GM15510 (cell line): Measurements from ENCODE around the gene CCDC112.

ENCODE experiments used
- POLR2A ChIP-seq: IDR thresholded peaks from 3 replicates; pipeline ENCODE4 v1.6.1; 2011; ENCODE audit warnings: borderline replicate concordance; ENCODE audit not compliant: insufficient read length; ENCODE audit errors: extremely low read depth

CCDC112 gene

DNA sequence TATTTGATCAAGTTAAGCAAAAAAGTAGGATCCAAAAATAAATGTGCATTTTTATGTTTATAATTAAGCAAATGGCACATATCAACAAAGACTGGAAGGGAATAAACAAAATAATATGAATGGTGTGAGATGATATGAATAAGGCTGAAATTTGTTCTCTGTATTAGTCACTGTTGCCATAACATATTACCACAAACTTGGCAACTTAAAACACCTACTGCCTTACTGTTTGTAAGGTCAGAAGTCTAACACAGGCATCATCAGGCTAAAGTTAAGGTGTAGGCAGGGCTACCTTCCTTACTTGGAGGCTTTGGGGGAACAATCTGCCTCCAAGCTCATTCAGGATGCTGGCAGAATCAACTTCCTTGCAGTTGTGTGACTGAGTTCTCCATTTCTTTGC lies 53.0 kb downstream of the CCDC112 start:
- no peak for TF ChIP-seq POLR2A

DNA sequence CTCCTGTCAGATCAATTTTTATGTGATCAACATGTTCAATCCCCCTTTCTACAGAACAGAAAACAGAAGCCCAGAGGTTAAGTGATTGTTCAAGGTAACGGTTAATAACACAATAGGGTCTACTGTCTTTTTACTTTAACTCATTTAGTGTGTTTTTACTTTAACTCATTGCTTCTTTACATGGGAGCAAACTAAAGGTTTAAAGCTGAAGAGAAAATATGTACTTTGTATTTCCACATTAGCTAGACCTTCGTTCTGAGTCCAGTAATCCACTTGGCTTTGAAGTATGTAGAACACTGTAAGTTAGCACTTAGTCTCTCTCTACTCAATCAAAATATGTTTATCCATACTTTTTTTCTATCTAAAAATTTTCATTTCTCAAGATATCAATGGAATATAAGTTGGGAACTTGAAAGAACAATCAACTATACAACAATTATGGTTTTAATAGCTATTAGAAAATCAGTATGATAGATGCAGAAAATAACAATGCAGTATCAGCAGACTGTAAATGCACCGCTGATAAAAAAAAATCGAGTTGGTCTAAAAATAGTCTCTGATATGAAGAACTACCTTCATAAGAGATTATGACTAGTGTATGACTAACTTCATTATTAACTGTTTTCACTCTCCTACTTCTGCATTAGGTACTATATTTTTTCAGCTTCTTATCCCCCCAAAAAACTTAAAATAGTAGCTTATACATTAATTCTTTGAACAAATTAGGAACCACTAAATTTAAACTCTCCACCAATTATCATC lies 54.4 kb downstream of the CCDC112 start:
- TF ChIP-seq POLR2A, result no peak

DNA sequence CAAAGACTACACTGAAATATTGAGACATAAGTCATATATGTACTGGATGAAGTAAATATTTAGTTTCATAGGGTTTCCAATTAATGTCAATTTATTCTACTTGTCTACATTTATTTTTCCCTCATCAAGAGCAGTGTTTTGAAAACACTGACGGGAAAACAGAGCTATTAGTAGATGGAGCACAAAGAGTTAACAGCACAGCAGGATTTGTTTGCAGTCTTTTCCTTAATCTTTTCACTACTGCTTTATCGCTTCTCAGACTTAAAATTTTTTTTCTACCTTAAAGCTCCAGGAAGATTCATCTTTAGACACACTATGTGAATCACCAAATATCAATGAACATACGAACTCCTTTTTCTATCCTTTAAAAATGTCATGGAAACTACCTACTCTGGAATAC lies 59.4 kb downstream of the CCDC112 start:
- TF ChIP-seq POLR2A, result no peak

DNA sequence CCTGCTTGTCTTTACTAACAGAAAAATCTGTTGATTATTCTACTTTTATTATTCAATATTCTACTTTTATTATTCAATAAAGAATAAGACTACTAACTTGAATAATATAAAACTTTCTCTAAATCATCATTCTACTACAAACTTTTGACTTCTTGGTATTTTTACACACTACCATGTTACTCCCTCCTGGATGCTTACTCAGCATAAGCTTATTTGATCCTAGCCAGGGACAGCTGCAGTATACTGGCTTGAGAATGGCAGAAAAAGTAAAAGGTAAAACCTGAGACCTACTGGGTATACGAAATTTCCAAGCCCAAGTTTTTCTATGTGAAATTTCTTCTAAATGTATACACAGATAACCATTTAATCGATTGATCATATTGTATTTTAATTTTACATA lies 59.9 kb downstream of the CCDC112 start:
- no peak for TF ChIP-seq POLR2A

DNA sequence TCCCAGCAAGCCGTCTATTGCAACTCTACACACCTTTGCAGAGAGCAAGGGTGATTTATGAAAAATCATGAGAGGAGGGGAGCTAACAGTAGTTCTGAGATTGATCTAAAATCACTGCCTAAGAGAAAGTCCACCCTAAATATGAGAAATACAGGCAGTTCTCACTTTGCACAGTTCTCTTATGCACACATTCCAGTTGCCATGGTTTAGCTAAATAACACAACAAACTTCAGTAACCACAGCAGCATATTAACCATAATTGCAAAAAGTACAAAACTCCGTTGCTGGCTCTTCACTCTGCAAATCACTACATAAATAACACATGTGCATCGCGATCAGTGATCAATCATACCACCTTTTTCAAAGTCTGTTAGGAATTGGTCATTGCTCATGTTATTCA lies 64.9 kb downstream of the CCDC112 start:
- no peak for TF ChIP-seq POLR2A

DNA sequence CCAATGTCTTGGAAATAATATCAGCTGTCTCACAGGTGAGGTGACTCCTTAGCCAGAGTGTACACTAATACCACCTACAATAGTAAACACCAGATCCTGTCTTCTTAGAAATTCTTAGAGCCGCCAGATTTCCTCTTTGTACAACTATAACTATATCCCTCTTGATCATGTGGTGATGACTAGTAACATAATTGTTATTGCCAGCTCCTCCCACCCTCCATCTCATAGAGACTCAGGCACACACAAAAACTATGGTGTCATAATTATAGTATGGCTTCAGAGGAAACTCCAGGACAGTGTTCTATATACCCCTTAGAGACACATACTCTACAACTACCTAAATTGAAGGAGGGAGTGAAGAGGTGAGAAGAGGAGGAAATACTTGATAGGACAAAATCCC lies 66.8 kb downstream of the CCDC112 start:
- TF ChIP-seq POLR2A, result no peak

DNA sequence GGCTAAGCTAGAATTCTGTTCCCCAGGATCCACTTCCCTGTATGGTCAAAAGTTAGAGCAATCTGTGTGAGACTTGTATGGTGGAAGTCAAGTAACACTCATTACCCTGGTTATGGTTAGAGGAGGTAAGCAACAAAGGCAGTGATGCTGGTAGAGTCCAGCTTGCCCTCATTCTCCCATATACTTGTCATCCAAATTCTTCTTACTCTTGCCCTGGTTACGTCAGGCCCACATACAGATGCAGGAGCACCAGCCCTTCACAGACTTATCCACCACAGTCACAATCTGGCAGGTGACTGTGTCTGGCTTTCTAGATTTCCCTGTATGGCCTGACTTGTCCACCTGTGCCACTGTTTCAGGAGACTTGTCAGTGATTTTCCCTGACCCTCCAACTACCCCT lies 69.2 kb downstream of the CCDC112 start:
- no peak for TF ChIP-seq POLR2A
